Endothelial cell of umbilical vein (primary cell): ENCODE measurements around the gene TBCD. TPM values are rescaled to one million over a fixed set of nuclear protein-coding genes. Genes with fewer than 3 reads are reported as not detected.

Experiments
- BruUV-seq: library from RNA; stranded (reverse); fragments of 400-500 nt; replicated peaks from 2 replicates; lab custom pipeline; 2021; lab: Mats Ljungman, UMichigan
- CTCF ChIA-PET: fragments of 300-600, 350-600 bp; sonication (Branson Sonifier 250); formaldehyde crosslinking; loops from one replicate; lab custom pipeline; 2021; ENCODE audit warnings: antibody characterized with exemption, inconsistent platforms; lab: Charles Lee
- POLR2A ChIA-PET: fragments of 300-600, 350-600 bp; sonication (Branson Sonifier 250); formaldehyde crosslinking; loops from one replicate; lab custom pipeline; 2021; ENCODE audit warnings: antibody characterized with exemption, inconsistent platforms; lab: Charles Lee
- DNase-seq: peaks from one replicate; pipeline ENCODE4 v3.0.0-alpha.2; 2011; ENCODE audit warnings: low read depth, low spot score
- FAIRE-seq: peaks from 2 replicates; lab custom pipeline; 2011; peaks lifted over from hg19 to GRCh38; lab: Jason Lieb, UNC
- H2AFZ ChIP-seq: 2 replicates; pipeline ENCODE4 v1.6.0; 2012; ENCODE audit warnings: low read depth, low read length, control low read depth, inconsistent platforms
- H3K27ac ChIP-seq: 2 replicates; pipeline ENCODE4 v1.5.1; 2011; ENCODE audit warnings: low read depth, mild to moderate bottlenecking, control low read depth, low read length, moderate library complexity; ENCODE audit not compliant: insufficient read depth
- H3K27me3 ChIP-seq, 2 experiments: 2 replicates each; pipeline versions ENCODE4 v1.6.0 to v1.6.1; 2011; ENCODE audit warnings: low read length in 2 of 2, mixed read lengths in 1 of 2; ENCODE audit not compliant: control insufficient read depth in 2 of 2, insufficient read depth in 2 of 2
- H3K36me3 ChIP-seq, 2 experiments: 2 replicates in 1 of 2; 3 replicates in 1 of 2; pipeline ENCODE4 v1.5.1; 2011; ENCODE audit warnings: low read length in 2 of 2, mild to moderate bottlenecking in 1 of 2, moderate library complexity in 1 of 2; ENCODE audit not compliant: control insufficient read depth in 2 of 2, insufficient read depth in 2 of 2; ENCODE audit errors: extremely low read depth in 1 of 2
- H3K4me1 ChIP-seq: 3 replicates; pipeline ENCODE4 v1.5.1; 2011; ENCODE audit warnings: mild to moderate bottlenecking, low read length; ENCODE audit not compliant: control insufficient read depth, insufficient read depth; ENCODE audit errors: extremely low read depth
- H3K4me2 ChIP-seq: 2 replicates; pipeline ENCODE4 v1.6.1; 2011; ENCODE audit warnings: low read length, control low read depth, mixed read lengths; ENCODE audit not compliant: insufficient read depth
- H3K4me3 ChIP-seq, 3 experiments: fragments of 200-600 bp in 1 of 3; sonication (generic), shearing (Covaris generic) in 1 of 3; replicated peaks in 1 of 3; 2 replicates each; pipeline ENCODE4 v1.5.1; 2011 to 2016; ENCODE audit warnings: control low read depth in 3 of 3, low read length in 3 of 3, mild to moderate bottlenecking in 2 of 3, inconsistent platforms in 1 of 3, low read depth in 1 of 3, moderate library complexity in 1 of 3; ENCODE audit not compliant: insufficient read depth in 1 of 3
- H3K79me2 ChIP-seq: 2 replicates; pipeline ENCODE4 v1.6.0; 2012; ENCODE audit warnings: low read length, inconsistent platforms; ENCODE audit not compliant: control insufficient read depth, insufficient read depth
- H3K9ac ChIP-seq: replicated peaks from 2 replicates; pipeline ENCODE3; 2011; ENCODE audit warnings: low read length, control low read depth; ENCODE audit not compliant: insufficient read depth; ENCODE audit errors: extremely low read depth
- H3K9me1 ChIP-seq: replicated peaks from 3 replicates; pipeline ENCODE4 v1.6.0; 2011; ENCODE audit warnings: mild to moderate bottlenecking, low read length; ENCODE audit not compliant: control insufficient read depth, insufficient read depth; ENCODE audit errors: extremely low read depth
- H3K9me3 ChIP-seq: replicated peaks from 2 replicates; pipeline ENCODE4 v1.5.1; 2012; ENCODE audit warnings: low read length, inconsistent platforms; ENCODE audit not compliant: control insufficient read depth, insufficient read depth
- H4K20me1 ChIP-seq: replicated peaks from 2 replicates; pipeline ENCODE3; 2011; ENCODE audit warnings: mild to moderate bottlenecking, low read length; ENCODE audit not compliant: control insufficient read depth, insufficient read depth; ENCODE audit errors: extremely low read depth
- EZH2 ChIP-seq: IDR thresholded peaks from 2 replicates; pipeline ENCODE4 v1.6.1; 2012; ENCODE audit warnings: borderline replicate concordance, low read depth, mild to moderate bottlenecking, moderate library complexity, low read length, inconsistent platforms; ENCODE audit not compliant: severe bottlenecking
- FOS ChIP-seq: IDR thresholded peaks from 2 replicates; pipeline ENCODE4 v1.6.1; 2011; ENCODE audit warnings: mild to moderate bottlenecking, low read length, moderate library complexity, borderline replicate concordance; ENCODE audit not compliant: insufficient read depth
- GATA2 ChIP-seq: IDR thresholded peaks from 2 replicates; pipeline ENCODE4 v1.7.0; 2011; ENCODE audit warnings: low read depth, mild to moderate bottlenecking, moderate library complexity, mixed read lengths, low read length; ENCODE audit not compliant: insufficient read length, insufficient read depth
- JUN ChIP-seq: IDR thresholded peaks from 2 replicates; pipeline ENCODE4 v1.6.1; 2011; ENCODE audit warnings: borderline replicate concordance, low read depth; ENCODE audit not compliant: insufficient read length, insufficient read depth
- MYC ChIP-seq: IDR thresholded peaks from one replicate; pipeline ENCODE4 v1.6.1; 2011; ENCODE audit warnings: mild to moderate bottlenecking, low read depth, low read length
- POLR2A ChIP-seq: IDR thresholded peaks from 2 replicates; pipeline ENCODE4 v1.6.1; 2012; ENCODE audit warnings: low read depth, mild to moderate bottlenecking, control low read depth, low read length
- POLR2AphosphoS5 ChIP-seq: IDR thresholded peaks from 2 replicates; pipeline ENCODE4 v1.6.1; 2012; ENCODE audit warnings: low read depth, mild to moderate bottlenecking, control low read depth, low read length, moderate library complexity; ENCODE audit not compliant: insufficient read depth
- dilution Hi-C: fragments of 300-500 bp; cut with MboI; formaldehyde crosslinking; loops from one replicate; pipeline ENCODE4 v1.15.0; 2019; ENCODE audit warnings: low sequenced_read_pairs; ENCODE audit not compliant: extremely low pct_ligation_motif_present
- intact Hi-C: fragments of 100-400 bp; cut with micrococcal nuclease; formaldehyde crosslinking; loops from one replicate; pipeline ENCODE4 v1.10.0; 2022
- polyA plus RNA-seq, 4 experiments: library from polyadenylated mRNA; depleted of rRNA in 3 of 4; stranded (reverse) in 3 of 4; unstranded in 1 of 4; fragments of >200 nt; gene quantifications; 2 replicates each; pipeline versions ENCODE4 v1.2.1 to v1.2.3, GENCODE V29; 2011 to 2012; ENCODE audit warnings: missing spikeins in 1 of 4
- total RNA-seq: library from RNA; stranded (reverse); gene quantifications from 2 replicates; pipeline ENCODE4 v1.2.3, GENCODE V29; 2021
- TF ChIP-seq, protein P1 (sequence below), 2 donors: IDR thresholded peaks; 1 replicate in 1 of 2; 2 replicates in 1 of 2; pipeline ENCODE4 v1.5.1; 2011; ENCODE audit warnings: low read length in 2 of 2, mild to moderate bottlenecking in 2 of 2, moderate library complexity in 2 of 2, control low read depth in 1 of 2, inconsistent platforms in 1 of 2, low read depth in 1 of 2; ENCODE audit not compliant: insufficient read depth in 1 of 2; ENCODE audit errors: extremely low read depth in 1 of 2
- TF ChIP-seq, protein P2 (sequence below): IDR thresholded peaks from 2 replicates; pipeline ENCODE4 v1.6.1; 2011; ENCODE audit not compliant: insufficient read depth, insufficient read length

TBCD gene
- total and polyA plus RNA-seq, 2 donors (not counting 3 experiments of a cell fraction or from before 2014, with no cell fraction given), result 121 to 145 TPM

DNA sequence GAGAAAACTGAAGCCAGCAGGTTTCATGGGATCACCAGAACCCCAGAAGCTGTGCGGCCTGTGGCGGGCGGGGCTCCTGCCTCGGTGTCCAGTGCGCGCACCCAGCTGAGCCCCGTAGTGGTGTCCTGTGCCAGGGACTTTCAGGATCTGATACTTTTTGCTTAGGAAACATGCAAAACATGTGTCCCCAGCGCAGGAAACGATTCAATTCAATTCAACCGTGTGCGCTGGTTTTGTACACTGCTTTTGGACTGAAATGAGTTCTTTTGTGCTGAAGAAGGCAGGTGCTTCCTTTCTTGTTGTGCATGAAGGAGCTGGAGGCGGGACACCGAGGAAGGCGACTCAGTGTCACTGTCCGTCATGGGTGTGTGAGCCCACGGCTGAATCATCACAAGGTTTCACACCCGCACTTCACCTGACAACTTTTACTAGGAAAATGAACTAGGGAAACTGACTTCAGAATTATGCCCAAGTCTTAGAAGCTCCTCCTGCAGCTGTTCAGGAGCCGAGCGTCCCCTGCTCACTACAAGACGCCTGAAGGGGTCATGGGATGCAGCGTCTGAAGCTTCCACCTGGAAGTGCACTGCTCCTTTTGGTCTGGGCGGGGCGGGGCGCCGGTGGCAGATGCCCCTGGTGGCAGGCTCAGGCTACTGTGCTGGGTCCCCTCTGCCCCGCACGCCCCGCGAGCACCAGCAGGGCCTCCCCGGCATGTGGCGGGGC is 119.4 kb downstream of the TBCD start:
- Histone ChIP-seq H3K4me3 (no peak overlapping the region), H3K27me3 (no peaks in the 10 kb centered on the region), H2AFZ (no peak overlapping the region), H3K79me2 (peaks cover 23% of the 10 kb centered on the region), H3K9me3 (no peaks in the 10 kb centered on the region), H4K20me1 (no peaks in the 10 kb centered on the region), H3K27ac (peak overlapping the region; percentile 34), H3K36me3 (peaks cover 3 to 13% of the 10 kb centered on the region in 2 experiments), H3K9ac (no peak overlapping the region), H3K4me1 (peaks cover 23% of the 10 kb centered on the region), H3K4me2 (no peak overlapping the region), H3K9me1 (no peaks in the 10 kb centered on the region)
- peak; percentile 74 for FAIRE-seq
- dilution Hi-C loops, result no loop called here
- intact Hi-C loops, result loop anchor here (1.0 kb wide), 1 partner anchor 11 kb away; no protein-coding TSS in a partner anchor
- CTCF ChIA-PET, result interaction anchor here (1.4 to 1.6 kb wide), 2 partner anchors 15 to 27 kb away, joined by 4 read pairs; no protein-coding TSS in a partner anchor
- POLR2A ChIA-PET, result no interaction called here
- DNase-seq, result peak; percentile 71
- no TSS peak for BruUV-seq
- TF ChIP-seq POLR2A (no peak), FOS (no peak), MYC (no peak), JUN (no peak), POLR2AphosphoS5 (no peak), EZH2 (no peak), GATA2 (no peak)
- TF ChIP-seq, protein P1, sequence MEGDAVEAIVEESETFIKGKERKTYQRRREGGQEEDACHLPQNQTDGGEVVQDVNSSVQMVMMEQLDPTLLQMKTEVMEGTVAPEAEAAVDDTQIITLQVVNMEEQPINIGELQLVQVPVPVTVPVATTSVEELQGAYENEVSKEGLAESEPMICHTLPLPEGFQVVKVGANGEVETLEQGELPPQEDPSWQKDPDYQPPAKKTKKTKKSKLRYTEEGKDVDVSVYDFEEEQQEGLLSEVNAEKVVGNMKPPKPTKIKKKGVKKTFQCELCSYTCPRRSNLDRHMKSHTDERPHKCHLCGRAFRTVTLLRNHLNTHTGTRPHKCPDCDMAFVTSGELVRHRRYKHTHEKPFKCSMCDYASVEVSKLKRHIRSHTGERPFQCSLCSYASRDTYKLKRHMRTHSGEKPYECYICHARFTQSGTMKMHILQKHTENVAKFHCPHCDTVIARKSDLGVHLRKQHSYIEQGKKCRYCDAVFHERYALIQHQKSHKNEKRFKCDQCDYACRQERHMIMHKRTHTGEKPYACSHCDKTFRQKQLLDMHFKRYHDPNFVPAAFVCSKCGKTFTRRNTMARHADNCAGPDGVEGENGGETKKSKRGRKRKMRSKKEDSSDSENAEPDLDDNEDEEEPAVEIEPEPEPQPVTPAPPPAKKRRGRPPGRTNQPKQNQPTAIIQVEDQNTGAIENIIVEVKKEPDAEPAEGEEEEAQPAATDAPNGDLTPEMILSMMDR (IDR thresholded peaks at IDR 0.05; ENCODE audit: extremely low read depth in 1 of 2, insufficient read depth in 1 of 2, low read depth in 1 of 2, low read length in 2 of 2), result no peak
- TF ChIP-seq, protein P2, sequence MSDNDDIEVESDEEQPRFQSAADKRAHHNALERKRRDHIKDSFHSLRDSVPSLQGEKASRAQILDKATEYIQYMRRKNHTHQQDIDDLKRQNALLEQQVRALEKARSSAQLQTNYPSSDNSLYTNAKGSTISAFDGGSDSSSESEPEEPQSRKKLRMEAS, result no peak
